Mucosa of stomach (tissue), 1 donor: Measurements from ENCODE around the gene ASCL2.

ENCODE experiments used
- H3K27me3 ChIP-seq: one replicate; pipeline ENCODE4 v1.7.0; 2013; ENCODE audit warnings: mild to moderate bottlenecking, low read length; ENCODE audit not compliant: control insufficient read depth, insufficient read depth
- H3K36me3 ChIP-seq: one replicate; pipeline ENCODE4 v1.7.0; 2013; ENCODE audit warnings: low read length; ENCODE audit not compliant: control insufficient read depth, insufficient read depth
- H3K4me1 ChIP-seq: one replicate; pipeline ENCODE4 v1.7.0; 2013; ENCODE audit warnings: mild to moderate bottlenecking, low read length; ENCODE audit not compliant: control insufficient read depth, insufficient read depth
- H3K4me3 ChIP-seq: one replicate; pipeline ENCODE4 v1.7.0; 2013; ENCODE audit warnings: low read length
- H3K9ac ChIP-seq: one replicate; pipeline ENCODE4 v1.7.0; 2013; ENCODE audit warnings: mild to moderate bottlenecking, low read length, moderate library complexity
- H3K9me3 ChIP-seq: one replicate; pipeline ENCODE4 v1.7.0; 2013; ENCODE audit warnings: mild to moderate bottlenecking, low read length, moderate library complexity; ENCODE audit not compliant: control insufficient read depth
- donor health status: Pancreatic carcinoma.

Gene ASCL2

DNA sequence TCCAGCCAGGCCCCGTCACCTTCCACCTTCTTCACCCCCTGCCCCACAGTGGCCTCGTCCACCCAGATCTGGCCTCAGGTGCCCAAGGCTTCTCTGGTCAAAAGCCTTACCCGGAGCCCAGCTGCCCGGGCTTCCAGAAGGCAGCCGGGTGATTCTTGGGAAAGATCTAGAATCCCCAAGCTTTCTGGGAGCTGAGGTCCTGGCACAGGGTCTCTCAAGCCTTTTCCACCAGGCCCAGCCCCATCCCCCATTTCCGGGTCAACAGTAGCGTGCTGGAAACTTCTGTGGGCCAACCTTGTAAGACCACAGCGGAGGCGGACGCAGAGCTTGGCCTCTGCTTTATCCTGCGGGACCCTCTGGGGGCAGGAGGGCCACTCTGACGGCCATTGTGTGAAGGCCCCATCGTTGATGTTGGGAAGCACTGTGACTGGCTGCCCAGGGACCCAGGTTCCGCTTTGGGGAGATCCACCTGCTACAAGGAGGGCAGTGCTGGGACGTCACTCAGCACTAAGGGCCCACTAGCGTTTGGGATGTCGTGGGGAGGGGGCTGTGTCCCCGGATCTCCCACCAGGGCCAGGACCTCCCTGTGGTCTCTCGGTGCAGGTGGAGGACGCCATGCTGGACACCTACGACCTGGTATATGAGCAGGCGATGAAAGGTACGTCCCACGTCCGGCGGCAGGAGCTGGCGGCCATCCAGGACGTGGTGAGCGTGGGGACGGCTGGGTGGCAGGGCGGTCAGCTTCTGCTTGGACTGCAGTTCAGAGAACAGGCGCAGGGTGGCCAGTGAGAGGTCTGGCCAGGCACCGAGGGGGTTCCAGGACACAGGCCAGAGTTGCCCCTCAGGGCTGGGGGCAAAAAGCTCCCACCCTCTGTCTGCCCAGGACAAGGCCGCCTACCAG, 42.9 kb upstream of the ASCL2 start:
- Histone ChIP-seq H3K9ac (no peak overlapping the region), H3K36me3 (no peaks in the 10 kb centered on the region), H3K27me3 (no peaks in the 10 kb centered on the region), H3K4me1 (peaks cover 9% of the 10 kb centered on the region), H3K9me3 (no peaks in the 10 kb centered on the region), H3K4me3 (no peak overlapping the region)

GRCh38 chr11:2312232-2313042, 42.0 kb upstream of the ASCL2 start:
- H3K27me3 ChIP-seq: no peaks in the 10 kb centered on the region
- H3K4me3 ChIP-seq: no peak overlapping the region
- peaks cover 9% of the 10 kb centered on the region for H3K4me1 ChIP-seq
- H3K36me3 ChIP-seq: no peaks in the 10 kb centered on the region
- H3K9ac ChIP-seq: no peak overlapping the region
- H3K9me3 ChIP-seq: no peaks in the 10 kb centered on the region

DNA sequence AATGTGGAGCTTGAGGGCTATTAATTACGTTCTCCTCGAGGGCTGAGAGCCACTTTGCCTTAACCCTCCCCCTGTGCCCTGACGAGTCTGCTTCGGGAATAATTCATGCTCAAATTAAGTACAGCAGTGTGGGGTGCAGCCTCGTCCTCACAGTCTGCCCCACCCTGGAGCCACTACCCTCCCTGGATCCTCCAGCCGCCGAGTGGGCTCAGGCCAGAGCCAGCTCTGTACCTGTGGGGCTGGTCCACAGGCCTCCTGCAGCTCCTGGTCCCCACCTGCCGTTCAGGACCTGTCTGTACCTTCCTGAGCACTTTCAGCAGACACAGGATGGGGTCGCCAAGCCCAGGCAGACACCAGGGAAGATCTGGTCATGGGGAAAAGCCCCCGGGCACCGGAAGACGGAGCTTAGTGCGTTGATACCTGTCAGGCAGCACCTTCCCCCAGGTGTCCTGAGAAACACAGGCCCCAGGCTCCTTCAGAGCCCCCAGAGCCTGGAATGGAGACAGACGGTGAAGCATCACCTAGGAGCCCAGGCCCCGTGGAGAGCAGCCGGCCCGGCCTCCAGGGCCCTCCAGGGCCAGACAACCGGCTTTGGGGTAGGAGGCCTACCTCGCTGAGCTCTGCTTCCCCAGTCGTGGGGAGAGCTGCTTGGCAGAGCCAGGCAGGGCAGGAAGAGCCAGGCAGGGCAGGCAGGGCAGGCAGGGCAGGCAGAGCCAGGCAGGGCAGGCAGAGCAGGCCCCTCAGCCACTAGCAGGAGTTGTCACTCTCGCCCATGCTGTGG, 41.2 kb upstream of the ASCL2 start:
- H3K9ac ChIP-seq: no peak overlapping the region
- no peaks in the 10 kb centered on the region for H3K36me3 ChIP-seq
- peaks cover 9% of the 10 kb centered on the region for H3K4me1 ChIP-seq
- no peak overlapping the region for H3K4me3 ChIP-seq
- H3K9me3 ChIP-seq: no peaks in the 10 kb centered on the region
- no peaks in the 10 kb centered on the region for H3K27me3 ChIP-seq

GRCh38 chr11:2310786-2311352, 40.5 kb upstream of the ASCL2 start:
- no peak overlapping the region for H3K4me3 ChIP-seq
- H3K27me3 ChIP-seq: no peaks in the 10 kb centered on the region
- peaks cover 11% of the 10 kb centered on the region for H3K4me1 ChIP-seq
- no peaks in the 10 kb centered on the region for H3K36me3 ChIP-seq
- H3K9me3 ChIP-seq: no peaks in the 10 kb centered on the region
- no peak overlapping the region for H3K9ac ChIP-seq

GRCh38 chr11:2310073-2310785, 39.8 kb upstream of the ASCL2 start:
- no peaks in the 10 kb centered on the region for H3K36me3 ChIP-seq
- H3K27me3 ChIP-seq: no peaks in the 10 kb centered on the region
- no peak overlapping the region for H3K4me3 ChIP-seq
- no peak overlapping the region for H3K9ac ChIP-seq
- H3K9me3 ChIP-seq: no peaks in the 10 kb centered on the region
- H3K4me1 ChIP-seq: peaks cover 17% of the 10 kb centered on the region

- Histone ChIP-seq H3K4me1 (peaks cover 21% of the 10 kb centered on the region), H3K36me3 (no peaks in the 10 kb centered on the region), H3K9me3 (no peaks in the 10 kb centered on the region), H3K27me3 (no peaks in the 10 kb centered on the region), H3K9ac (no peak overlapping the region), H3K4me3 (no peak overlapping the region)
Measured at GRCh38 chr11:2309251-2310072, 39.1 kb upstream of the ASCL2 start.

DNA sequence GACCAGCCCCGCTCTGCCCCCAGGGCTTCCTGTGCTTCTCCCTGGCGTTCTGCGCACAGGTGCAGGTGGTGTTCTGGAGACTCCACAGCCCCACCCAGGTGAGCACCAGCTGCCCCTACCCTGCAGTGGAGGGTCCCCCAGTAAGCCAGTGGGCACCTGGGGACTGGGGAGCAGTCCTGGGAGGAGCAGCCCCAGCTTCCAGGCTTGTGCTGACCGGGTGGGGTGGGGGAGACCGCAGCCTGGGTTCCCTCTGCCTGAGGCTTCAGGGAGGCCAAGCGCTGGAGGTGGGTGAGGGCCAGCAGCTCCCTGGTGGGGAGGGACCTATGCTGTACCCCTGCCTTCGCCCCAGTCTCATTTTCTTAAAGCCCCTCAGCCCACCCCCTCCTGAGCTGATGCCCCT, 38.3 kb upstream of the ASCL2 start:
- Histone ChIP-seq H3K4me1 (peaks cover 20% of the 10 kb centered on the region), H3K4me3 (no peak overlapping the region), H3K9ac (no peak overlapping the region), H3K27me3 (no peaks in the 10 kb centered on the region), H3K36me3 (no peaks in the 10 kb centered on the region), H3K9me3 (no peaks in the 10 kb centered on the region)

DNA sequence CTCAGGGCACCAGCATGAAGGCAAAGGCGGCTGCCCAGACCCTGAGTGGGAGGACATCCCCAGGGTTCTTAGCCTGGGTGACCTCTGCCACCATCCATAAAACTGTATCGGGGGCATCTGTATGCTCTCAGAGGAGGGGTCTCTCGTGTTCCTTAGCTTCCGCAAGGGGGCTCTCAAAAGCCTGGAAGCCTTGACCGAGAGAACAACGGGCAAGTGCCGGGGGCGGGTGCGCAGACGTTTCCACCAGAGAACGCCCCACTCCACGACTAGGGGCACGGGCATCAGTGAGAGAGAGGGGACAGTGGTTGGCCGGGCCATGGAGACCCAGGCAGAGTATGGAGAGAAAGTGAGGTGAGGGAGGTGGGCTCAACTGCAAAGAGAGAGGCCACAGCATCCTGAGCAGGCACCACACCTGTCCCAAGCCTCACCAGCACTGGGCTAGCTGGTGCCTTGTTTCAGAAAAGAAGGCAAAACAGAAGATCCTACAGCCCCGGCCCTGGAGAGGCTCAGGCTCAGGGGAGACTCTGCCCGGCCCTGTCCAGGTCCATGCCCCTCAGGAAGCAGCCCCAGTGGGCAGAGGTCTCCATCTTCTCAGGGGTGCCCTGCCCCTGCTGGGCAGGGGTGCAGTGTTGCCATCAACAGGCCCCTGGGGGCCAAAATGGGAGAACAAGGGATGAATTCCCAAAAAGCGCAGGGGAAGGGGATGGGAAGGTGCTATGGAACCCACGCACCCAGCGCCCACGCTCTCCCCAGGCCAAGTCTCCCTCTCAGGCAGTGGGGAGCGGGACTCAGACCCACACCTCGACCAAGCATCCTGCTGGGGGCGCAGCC, 37.3 kb upstream of the ASCL2 start:
- no peak overlapping the region for H3K9ac ChIP-seq
- peaks cover 25% of the 10 kb centered on the region for H3K4me1 ChIP-seq
- no peak overlapping the region for H3K4me3 ChIP-seq

GRCh38 chr11:2306877-2307500, 36.6 kb upstream of the ASCL2 start:
- Histone ChIP-seq H3K36me3 (no peaks in the 10 kb centered on the region), H3K9ac (no peak overlapping the region), H3K4me1 (peaks cover 25% of the 10 kb centered on the region), H3K27me3 (no peaks in the 10 kb centered on the region), H3K4me3 (no peak overlapping the region), H3K9me3 (no peaks in the 10 kb centered on the region)

More for the DNA sequence above, 37.3 kb upstream of the ASCL2 start:
- Histone ChIP-seq H3K27me3 (no peaks in the 10 kb centered on the region), H3K9me3 (no peaks in the 10 kb centered on the region), H3K36me3 (no peaks in the 10 kb centered on the region)

- Histone ChIP-seq H3K9ac (peak overlapping the region; percentile 28), H3K27me3 (no peaks in the 10 kb centered on the region), H3K4me3 (no peak overlapping the region), H3K36me3 (no peaks in the 10 kb centered on the region), H3K4me1 (peaks cover 25% of the 10 kb centered on the region), H3K9me3 (no peaks in the 10 kb centered on the region)
Measured at GRCh38 chr11:2306452-2306823, 36.0 kb upstream of the ASCL2 start.
